MM.1S (cell line): ENCODE results near the gene KLK13.

Experiments used
- DNase-seq: peaks from one replicate; pipeline ENCODE4 v3.0.0-alpha.2; 2015
- H2AFZ ChIP-seq: fragments of 300-600 bp; sonication (generic); 2 replicates; pipeline ENCODE4 v1.6.0; 2016; ENCODE audit warnings: antibody characterized with exemption, low read length
- H3F3A ChIP-seq: fragments of 300-600 bp; sonication (generic); 2 replicates; pipeline ENCODE4 v1.6.1; 2016; ENCODE audit warnings: mild to moderate bottlenecking, antibody characterized with exemption, low read length, moderate library complexity, mixed read lengths; ENCODE audit not compliant: insufficient read depth
- H3K27ac ChIP-seq: fragments of 300-600 bp; sonication (generic); 2 replicates; pipeline ENCODE4 v1.5.1; 2016; ENCODE audit warnings: mild to moderate bottlenecking, low read length
- H3K27me3 ChIP-seq: fragments of 300-600 bp; sonication (generic); replicated peaks from 2 replicates; pipeline ENCODE4 v1.6.0; 2016; ENCODE audit warnings: low read length; ENCODE audit not compliant: insufficient read depth
- H3K36me3 ChIP-seq: fragments of 300-600 bp; sonication (generic); replicated peaks from 2 replicates; pipeline ENCODE4 v1.6.1; 2016; ENCODE audit warnings: mild to moderate bottlenecking, low read length, mixed read lengths; ENCODE audit not compliant: insufficient read depth
- H3K4me1 ChIP-seq: fragments of 300-600 bp; sonication (generic); 2 replicates; pipeline ENCODE4 v1.6.1; 2016; ENCODE audit warnings: low read length, mixed read lengths
- H3K4me2 ChIP-seq: fragments of 300-600 bp; sonication (generic); 2 replicates; pipeline ENCODE4 v1.6.0; 2016; ENCODE audit warnings: low read depth, low read length
- H3K4me3 ChIP-seq: fragments of 300-600 bp; sonication (generic); 2 replicates; pipeline ENCODE4 v1.5.1; 2016; ENCODE audit warnings: low read length, mixed read lengths
- H3K79me2 ChIP-seq: fragments of 300-600 bp; sonication (generic); 2 replicates; pipeline ENCODE4 v1.6.1; 2016; ENCODE audit warnings: mixed run types, low read length, mixed read lengths
- H3K9ac ChIP-seq: fragments of 300-600 bp; sonication (generic); 2 replicates; pipeline ENCODE4 v1.6.1; 2016; ENCODE audit warnings: low read length, mixed read lengths
- H3K9me2 ChIP-seq: fragments of 300-600 bp; sonication (generic); replicated peaks from 2 replicates; pipeline ENCODE4 v1.6.1; 2016; ENCODE audit warnings: mild to moderate bottlenecking, low read length, mixed read lengths; ENCODE audit not compliant: insufficient read depth
- H3K9me3 ChIP-seq: fragments of 300-600 bp; sonication (generic); replicated peaks from 2 replicates; pipeline ENCODE4 v1.6.1; 2016; ENCODE audit warnings: mild to moderate bottlenecking, low read length, mixed read lengths; ENCODE audit not compliant: insufficient read depth
- H4K20me1 ChIP-seq: fragments of 300-600 bp; sonication (generic); 2 replicates; pipeline ENCODE4 v1.6.1; 2016; ENCODE audit warnings: mild to moderate bottlenecking, low read length, moderate library complexity, mixed read lengths; ENCODE audit not compliant: insufficient read depth
- EZH2 ChIP-seq: fragments of 300-600 bp; sonication (generic); optimal IDR thresholded peaks from 2 replicates; pipeline ENCODE3; 2017; ENCODE audit warnings: low read depth, mild to moderate bottlenecking, antibody characterized with exemption, low read length, mixed read lengths
- EZH2phosphoT487 ChIP-seq: fragments of 300-600 bp; sonication (generic); IDR thresholded peaks from 2 replicates; pipeline ENCODE4 v1.6.1; 2018; ENCODE audit warnings: antibody characterized with exemption, low read length
- TF ChIP-seq, protein P1 (sequence below): fragments of 300-600 bp; sonication (generic); IDR thresholded peaks from 2 replicates; pipeline ENCODE4 v1.5.1; 2016; ENCODE audit warnings: antibody characterized with exemption, low read length, mixed read lengths

Gene KLK13

DNA sequence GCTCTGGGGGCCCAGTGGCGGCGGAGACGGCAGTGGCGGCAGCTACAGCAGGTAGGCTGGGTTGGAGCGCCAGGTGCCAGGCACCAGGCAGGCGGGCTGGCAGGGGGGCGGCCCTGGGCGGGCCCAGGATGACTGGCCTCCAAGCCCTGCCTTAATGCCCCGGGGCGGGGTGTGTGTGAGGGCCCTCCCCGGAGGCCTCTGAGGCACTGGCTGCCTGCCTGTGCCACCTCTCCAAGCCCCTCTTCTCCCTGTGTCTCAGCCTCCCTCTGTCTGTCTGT, 38.4 kb downstream of the KLK13 start, which contains the start of gene KLK11:
Gene KLK11 (minus strand): TSS at position 63 of the 278 bp plus-strand sequence. CDS start 985 bp downstream, outside the sequence.
- Histone ChIP-seq H3K27ac (no peak within 1 kb of the TSS), H3K27me3 (peaks cover 19% of the 10 kb centered on the region), H3K79me2 (no peaks in the 10 kb centered on the region), H3K4me3 (no peak within 1 kb of the TSS), H3K4me2 (no peak within 1 kb of the TSS), H3K36me3 (no peaks in the 10 kb centered on the region), H4K20me1 (no peaks in the 10 kb centered on the region), H3F3A (no peaks in the 10 kb centered on the region), H3K4me1 (no peaks in the 10 kb centered on the region), H3K9me2 (no peaks in the 10 kb centered on the region), H2AFZ (no peak within 1 kb of the TSS), H3K9me3 (no peaks in the 10 kb centered on the region), H3K9ac (no peak within 1 kb of the TSS)
- TF ChIP-seq EZH2phosphoT487 (no peak), EZH2 (no peak)
- TF ChIP-seq, protein P1, sequence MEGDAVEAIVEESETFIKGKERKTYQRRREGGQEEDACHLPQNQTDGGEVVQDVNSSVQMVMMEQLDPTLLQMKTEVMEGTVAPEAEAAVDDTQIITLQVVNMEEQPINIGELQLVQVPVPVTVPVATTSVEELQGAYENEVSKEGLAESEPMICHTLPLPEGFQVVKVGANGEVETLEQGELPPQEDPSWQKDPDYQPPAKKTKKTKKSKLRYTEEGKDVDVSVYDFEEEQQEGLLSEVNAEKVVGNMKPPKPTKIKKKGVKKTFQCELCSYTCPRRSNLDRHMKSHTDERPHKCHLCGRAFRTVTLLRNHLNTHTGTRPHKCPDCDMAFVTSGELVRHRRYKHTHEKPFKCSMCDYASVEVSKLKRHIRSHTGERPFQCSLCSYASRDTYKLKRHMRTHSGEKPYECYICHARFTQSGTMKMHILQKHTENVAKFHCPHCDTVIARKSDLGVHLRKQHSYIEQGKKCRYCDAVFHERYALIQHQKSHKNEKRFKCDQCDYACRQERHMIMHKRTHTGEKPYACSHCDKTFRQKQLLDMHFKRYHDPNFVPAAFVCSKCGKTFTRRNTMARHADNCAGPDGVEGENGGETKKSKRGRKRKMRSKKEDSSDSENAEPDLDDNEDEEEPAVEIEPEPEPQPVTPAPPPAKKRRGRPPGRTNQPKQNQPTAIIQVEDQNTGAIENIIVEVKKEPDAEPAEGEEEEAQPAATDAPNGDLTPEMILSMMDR: no peak
- DNase-seq: no peak

DNA sequence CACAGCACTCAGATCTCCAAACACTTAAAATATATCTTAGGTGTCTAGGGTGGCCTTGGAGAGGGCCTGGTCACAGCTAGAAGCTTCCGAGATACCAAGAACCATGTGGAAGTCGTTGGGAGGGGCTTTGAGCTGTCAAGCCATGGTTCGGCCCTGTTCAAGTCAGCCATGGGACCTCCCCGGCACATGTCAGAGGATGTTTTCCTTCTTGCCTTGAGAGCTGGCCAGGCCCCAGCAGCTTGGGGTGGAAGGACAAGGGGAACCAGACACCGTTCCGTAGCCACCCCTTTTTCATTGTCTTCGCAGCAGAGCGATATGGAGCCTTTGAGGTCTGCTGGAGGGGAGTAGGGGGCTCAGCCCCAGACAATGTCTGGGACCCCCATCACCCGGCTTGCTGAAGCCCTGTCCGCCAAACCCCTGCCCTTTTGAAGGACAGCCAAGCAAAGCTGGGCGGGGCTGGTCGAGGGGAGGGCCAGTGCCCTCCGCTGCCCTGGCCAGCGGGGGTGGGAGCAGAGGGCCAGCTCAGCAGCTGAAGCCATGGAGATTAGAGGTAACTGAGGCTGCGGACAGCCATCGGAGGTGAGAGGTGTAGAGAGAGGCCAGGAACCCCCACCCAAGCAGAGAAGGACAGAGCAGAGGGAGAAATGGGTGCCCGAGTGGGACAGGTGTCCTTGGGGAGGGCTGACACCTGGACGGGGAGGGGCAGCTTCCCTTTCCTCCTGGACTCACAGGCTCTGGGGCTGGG, 38.9 kb downstream of the KLK13 start:
- H3K9ac ChIP-seq: no peak overlapping the region
- H3K4me2 ChIP-seq: no peak overlapping the region
- no peaks in the 10 kb centered on the region for H3K79me2 ChIP-seq
- H3K9me2 ChIP-seq: no peaks in the 10 kb centered on the region
- H3K9me3 ChIP-seq: no peaks in the 10 kb centered on the region
- no peak for DNase-seq
- H3K36me3 ChIP-seq: no peaks in the 10 kb centered on the region
- H3K4me1 ChIP-seq: no peaks in the 10 kb centered on the region
- H4K20me1 ChIP-seq: no peaks in the 10 kb centered on the region
- no peaks in the 10 kb centered on the region for H3F3A ChIP-seq
- TF ChIP-seq, protein P1: no peak
- no peak for TF ChIP-seq EZH2
- TF ChIP-seq EZH2phosphoT487: no peak
- H3K27me3 ChIP-seq: peaks cover 15% of the 10 kb centered on the region
- no peak overlapping the region for H2AFZ ChIP-seq
- H3K4me3 ChIP-seq: no peak overlapping the region
- no peak overlapping the region for H3K27ac ChIP-seq

DNA sequence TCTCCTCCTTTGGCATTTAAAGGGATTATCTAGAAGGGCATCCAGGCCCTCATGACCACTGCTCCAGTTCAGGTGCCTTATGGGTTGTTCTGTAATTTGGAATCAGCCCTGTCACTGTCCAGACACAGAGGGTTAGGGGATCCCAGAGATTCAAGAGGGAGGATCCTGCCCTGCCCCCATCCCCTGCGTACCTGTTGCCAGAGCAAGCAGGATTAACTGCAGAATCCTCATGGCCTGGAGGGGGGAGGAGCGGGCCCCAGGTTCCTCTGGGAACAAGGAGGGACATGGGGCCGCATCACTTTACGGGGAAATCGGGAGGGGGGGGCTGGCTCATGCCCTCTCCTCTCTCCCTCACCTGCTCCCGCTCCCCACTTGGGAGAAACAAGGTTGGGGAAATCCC, 39.5 kb downstream of the KLK13 start:
- H3K27me3 ChIP-seq: peaks cover 14% of the 10 kb centered on the region
- H3K79me2 ChIP-seq: no peaks in the 10 kb centered on the region
- no peaks in the 10 kb centered on the region for H4K20me1 ChIP-seq
- no peak overlapping the region for H3K27ac ChIP-seq
- H3F3A ChIP-seq: no peaks in the 10 kb centered on the region
- no peak overlapping the region for H2AFZ ChIP-seq
- TF ChIP-seq, protein P1: no peak
- no peak for TF ChIP-seq EZH2phosphoT487
- H3K9ac ChIP-seq: no peak overlapping the region
- no peak overlapping the region for H3K4me3 ChIP-seq
- no peaks in the 10 kb centered on the region for H3K9me3 ChIP-seq
- no peaks in the 10 kb centered on the region for H3K36me3 ChIP-seq
- no peak overlapping the region for H3K4me2 ChIP-seq
- H3K9me2 ChIP-seq: no peaks in the 10 kb centered on the region
- DNase-seq: no peak
- no peaks in the 10 kb centered on the region for H3K4me1 ChIP-seq
